Testis (tissue), 3 donors: ENCODE measurements around the gene UBE2O. TPM values are rescaled to one million over a fixed set of nuclear protein-coding genes. Genes with fewer than 3 reads are reported as not detected.

Source experiments
- DNase-seq: peaks from one replicate; pipeline ENCODE4 v3.0.0-alpha.2; 2019
- H3K27ac ChIP-seq, 2 donors: fragments of 200-600 bp; sonication (generic); one replicate each; pipeline ENCODE4 v1.5.1; 2019
- H3K27me3 ChIP-seq: fragments of 200-600 bp; sonication (generic); one replicate; pipeline ENCODE4 v1.5.1; 2019
- H3K36me3 ChIP-seq: fragments of 200-600 bp; sonication (generic); one replicate; pipeline ENCODE4 v1.5.1; 2017; ENCODE audit warnings: low read depth; ENCODE audit errors: missing control alignments
- H3K4me1 ChIP-seq: fragments of 200-600 bp; sonication (generic); one replicate; pipeline ENCODE4 v1.5.1; 2019
- H3K4me3 ChIP-seq, 2 donors: fragments of 200-600 bp; sonication (generic); one replicate each; pipeline ENCODE4 v1.5.1; 2017 to 2019
- H3K9me3 ChIP-seq: fragments of 200-600 bp; sonication (generic); one replicate; pipeline ENCODE4 v1.5.1; 2017
- CTCF ChIP-seq, 3 experiments: fragments of 450-650 bp in 2 of 3; fragments of 200-600 bp in 1 of 3; sonication (generic) in 1 of 3; IDR thresholded peaks; one replicate each; pipeline ENCODE4 v1.5.1; 2016 to 2019; ENCODE audit warnings: antibody characterized with exemption in 3 of 3, mild to moderate bottlenecking in 2 of 3, moderate library complexity in 1 of 3
- POLR2A ChIP-seq: fragments of 450-650 bp; IDR thresholded peaks from one replicate; pipeline ENCODE4 v1.6.1; 2017; ENCODE audit warnings: antibody characterized with exemption, mild to moderate bottlenecking, moderate library complexity
- WGBS, 2 donors: methylation state at CpG; one replicate each; pipeline ENCODE4 v1.1.5; 2018; 5-methylcytosine and 5-hydroxymethylcytosine counted together
- intact Hi-C: fragments of 100-400 bp; cut with DNase I; formaldehyde crosslinking; loops from one replicate; pipeline ENCODE4 v1.15.1; 2023; ENCODE audit warnings: low total_unique reads
- polyA plus RNA-seq: library from polyadenylated mRNA; stranded (reverse); fragments of 350-450 nt; fragmentation: Illumina TruSeq; extraction: RNeasy Lipid Tissue Mini Kit (QIAGEN cat#74804); gene quantifications from one replicate; pipeline ENCODE4 v1.2.3, GENCODE V29; 2014; ENCODE audit warnings: low read depth, low replicate concordance; ENCODE audit not compliant: insufficient read depth
- total RNA-seq, 2 donors: library from RNA; depleted of rRNA; stranded (reverse); fragments of >200 nt; gene quantifications; one replicate each; pipeline ENCODE4 v1.2.3, GENCODE V29; 2016

The UBE2O gene
- total and polyA plus RNA-seq, 3 donors from 2014 or later: 40.6 to 58.0 (median 56.6) TPM

- H3K36me3 ChIP-seq: no peaks in the 10 kb centered on the region
- 80 to 85% methylated on average over 3 of the region's 3 CpGs for WGBS, 2 donors
- TF ChIP-seq CTCF (IDR thresholded peaks at IDR 0.05) (peak; percentile 8 to 18 (median 9)), POLR2A (no peak)
- H3K4me3 ChIP-seq: no peak overlapping the region
- H3K4me1 ChIP-seq: no peaks in the 10 kb centered on the region
- DNase-seq: no peak
- no peaks in the 10 kb centered on the region for H3K9me3 ChIP-seq
- no peak overlapping the region for H3K27ac ChIP-seq
- no peaks in the 10 kb centered on the region for H3K27me3 ChIP-seq
- intact Hi-C loops: no loop called here
These were observed 20.1 kb downstream of the UBE2O start for GRCh38 chr17:76432712-76433336.

GRCh38 chr17:76432004-76432403, 20.9 kb downstream of the UBE2O start:
- intact Hi-C loops: no loop called here
- Histone ChIP-seq H3K9me3 (no peaks in the 10 kb centered on the region), H3K27me3 (no peaks in the 10 kb centered on the region), H3K4me1 (no peaks in the 10 kb centered on the region), H3K4me3 (no peak overlapping the region), H3K36me3 (no peaks in the 10 kb centered on the region), H3K27ac (no peak overlapping the region)
- TF ChIP-seq CTCF (IDR thresholded peaks at IDR 0.05): no peak
- TF ChIP-seq POLR2A: no peak
- WGBS, 2 donors: 85 to 88% methylated on average over 6 of the region's 6 CpGs
- no peak for DNase-seq

- Histone ChIP-seq H3K9me3 (no peaks in the 10 kb centered on the region), H3K4me1 (no peaks in the 10 kb centered on the region), H3K27ac (no peak overlapping the region), H3K4me3 (no peak overlapping the region), H3K27me3 (no peaks in the 10 kb centered on the region), H3K36me3 (no peaks in the 10 kb centered on the region)
- DNase-seq: no peak
- 86 to 94% methylated on average over 2 of the region's 2 CpGs for WGBS, 2 donors
- intact Hi-C loops: no loop called here
- TF ChIP-seq POLR2A (no peak), CTCF (IDR thresholded peaks at IDR 0.05) (no peak)
These were observed 21.4 kb downstream of the UBE2O start for GRCh38 chr17:76431509-76431908.

- intact Hi-C loops: no loop called here
- Histone ChIP-seq H3K4me1 (no peaks in the 10 kb centered on the region), H3K9me3 (no peaks in the 10 kb centered on the region), H3K36me3 (no peaks in the 10 kb centered on the region), H3K27ac (no peak overlapping the region), H3K27me3 (no peaks in the 10 kb centered on the region), H3K4me3 (no peak overlapping the region)
- 89 to 95% methylated on average over 1 of the region's 1 CpG for WGBS, 2 donors
- TF ChIP-seq POLR2A (no peak), CTCF (IDR thresholded peaks at IDR 0.05) (no peak)
- no peak for DNase-seq
These were observed 24.4 kb downstream of the UBE2O start for GRCh38 chr17:76428511-76428910.
